ENCODE results near the gene ASCC1.
"Not testable (repeated sequence)": the region's sequence is repeated elsewhere in the genome, so short reads cannot be mapped to it uniquely, and the experiment has no call there.

The ASCC1 gene

DNA sequence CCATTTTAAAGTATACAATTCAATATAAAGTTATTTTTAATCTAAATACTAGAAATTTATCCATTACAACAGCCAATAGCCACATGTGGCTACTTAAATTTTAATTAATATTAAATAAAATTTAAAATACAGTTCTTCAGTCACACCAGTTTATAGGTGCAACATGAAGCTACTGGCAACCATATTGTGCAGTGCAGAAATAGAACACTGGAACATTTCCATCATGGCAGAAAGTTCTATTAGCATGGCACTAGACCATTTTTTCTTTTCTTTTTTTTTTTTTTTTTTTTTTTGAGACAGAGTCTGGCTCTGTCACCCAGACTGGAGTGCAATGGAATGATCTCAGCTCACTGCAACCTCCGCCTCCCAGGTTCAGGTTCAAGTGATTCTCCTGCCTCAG is 5.2 kb upstream of the ASCC1 start:
- DNase-seq (ENCODE audit: low read depth in 2 of 2): no peak

DNA sequence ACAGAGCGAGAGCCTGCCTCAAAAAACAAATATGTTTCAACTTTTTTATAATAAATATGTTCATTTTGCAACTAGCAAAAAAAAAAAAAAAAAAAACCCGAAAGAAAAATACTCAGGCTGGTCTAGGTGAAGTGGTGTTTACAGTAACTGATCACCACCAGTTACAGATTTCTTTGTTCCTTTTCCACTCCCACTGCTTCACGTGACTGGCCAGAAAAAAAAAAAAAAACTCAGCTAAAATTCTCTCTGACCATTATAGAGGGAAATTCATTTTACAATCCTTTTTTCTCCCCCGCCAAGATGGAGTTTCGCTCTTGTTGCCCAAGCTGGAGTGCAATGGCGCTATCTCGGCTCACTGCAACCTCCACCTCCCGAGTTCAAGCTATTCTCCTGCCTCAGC is 4.6 kb upstream of the ASCC1 start:
- DNase-seq (ENCODE audit: low read depth in 2 of 2): no peak

DNA sequence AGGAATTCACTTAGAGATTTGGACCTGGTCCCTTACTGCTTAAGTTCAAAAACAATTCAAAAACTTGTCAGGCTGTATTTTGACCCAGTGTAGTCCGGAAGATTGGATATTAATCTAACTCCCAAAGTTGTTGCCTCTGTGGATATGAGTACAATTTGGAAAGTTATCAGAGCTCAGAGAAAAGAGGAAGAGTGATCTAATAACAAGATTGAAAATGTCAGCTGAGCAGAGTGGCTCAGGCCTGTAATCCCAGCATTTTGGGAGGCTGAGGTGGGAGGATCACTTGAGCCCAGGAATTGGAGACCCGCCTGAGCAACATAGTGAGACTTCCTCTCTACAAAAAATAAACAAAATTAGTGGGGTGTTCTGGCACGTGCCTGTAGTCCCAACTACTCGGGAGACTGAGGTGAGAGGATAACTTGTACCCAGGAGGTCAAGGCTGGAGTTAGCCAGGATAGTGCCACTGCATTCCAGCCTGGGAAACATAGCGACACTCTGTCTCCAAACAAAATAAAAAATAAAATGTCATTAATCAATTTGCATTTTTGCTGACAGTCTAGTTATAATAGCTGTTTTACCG is 3.2 kb upstream of the ASCC1 start:
- no peak for DNase-seq (ENCODE audit: low read depth in 2 of 2)

DNA sequence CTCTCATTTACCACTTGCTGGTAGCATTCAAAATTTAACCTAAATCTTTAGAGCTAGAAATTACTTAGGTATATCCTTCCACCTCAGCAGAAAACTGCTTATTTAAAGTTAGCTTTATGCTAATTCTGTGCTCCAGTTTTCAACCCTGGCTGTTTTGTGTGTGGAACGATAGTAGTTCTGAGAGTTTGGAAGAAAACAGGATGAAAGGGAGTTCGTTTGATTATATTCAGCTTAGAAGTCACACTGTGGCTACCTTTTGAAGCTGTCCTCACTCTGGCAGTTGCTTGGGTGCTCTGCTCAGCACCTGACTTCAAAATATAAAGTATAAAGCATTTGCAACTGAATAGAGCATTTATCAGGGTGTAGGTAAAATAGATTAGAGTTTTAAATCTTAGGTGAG is 2.6 kb upstream of the ASCC1 start:
- DNase-seq (ENCODE audit: low read depth in 2 of 2): no peak

DNA sequence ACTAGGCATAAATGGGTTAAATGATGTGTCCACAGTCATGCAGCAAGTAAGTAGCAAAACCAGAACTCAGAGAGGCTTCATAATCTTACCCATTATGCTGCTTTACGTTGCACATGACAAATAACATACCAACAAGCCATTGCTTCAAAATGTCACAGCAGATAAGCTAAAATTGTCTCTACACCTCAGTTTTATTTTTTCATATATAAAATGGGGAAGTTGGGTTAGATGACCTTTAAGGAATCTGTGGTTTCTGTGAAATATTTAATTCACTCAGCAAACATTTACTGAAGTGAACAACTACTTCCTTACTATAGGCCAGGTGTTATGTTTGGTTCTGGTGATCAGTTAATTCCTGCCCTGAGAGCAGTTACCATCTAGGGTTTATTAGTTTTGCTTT is 2.2 kb upstream of the ASCC1 start:
- no peak for DNase-seq (ENCODE audit: low read depth in 2 of 2)

DNA sequence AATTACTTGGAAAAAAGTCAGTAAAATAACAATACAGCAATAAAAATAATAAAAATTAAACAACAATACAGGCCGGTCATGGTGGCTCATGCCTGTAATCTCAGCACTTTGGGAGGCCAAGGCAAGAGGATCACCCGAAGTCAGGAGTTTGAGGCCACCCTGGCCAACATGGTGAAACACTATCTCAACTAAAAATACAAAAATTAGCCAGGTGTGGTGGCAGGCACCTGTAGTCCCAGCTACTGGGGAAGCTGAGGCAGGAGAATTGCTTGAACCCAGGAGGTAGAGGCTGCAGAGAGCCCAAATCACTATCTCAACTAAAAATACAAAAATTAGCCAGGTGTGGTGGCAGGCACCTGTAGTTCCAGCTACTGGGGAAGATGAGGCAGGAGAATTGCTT is 4.2 kb downstream of the ASCC1 start:
- not testable (repeated sequence) for DNase-seq (ENCODE audit: low read depth in 2 of 2)

DNA sequence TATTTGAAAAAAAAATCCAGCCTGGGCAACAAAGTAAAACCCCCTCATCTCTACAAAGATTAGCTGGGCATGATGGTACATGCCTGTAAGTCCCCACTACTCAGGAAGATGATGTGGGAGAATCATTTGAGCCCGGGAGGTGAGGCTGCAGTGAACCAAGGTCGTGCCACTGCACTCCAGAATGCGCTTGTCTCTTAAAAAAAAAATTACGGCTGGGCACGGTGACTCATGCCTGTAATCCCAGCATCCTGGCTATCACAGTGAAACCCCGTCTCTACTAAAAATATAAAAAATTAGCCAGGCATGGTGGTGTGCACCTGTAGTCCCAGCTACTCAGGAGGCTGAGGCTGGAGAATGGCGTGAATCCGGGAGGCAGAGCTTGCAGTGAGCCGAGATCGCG is 4.7 kb downstream of the ASCC1 start:
- DNase-seq (ENCODE audit: low read depth in 2 of 2): not testable (repeated sequence)

DNA sequence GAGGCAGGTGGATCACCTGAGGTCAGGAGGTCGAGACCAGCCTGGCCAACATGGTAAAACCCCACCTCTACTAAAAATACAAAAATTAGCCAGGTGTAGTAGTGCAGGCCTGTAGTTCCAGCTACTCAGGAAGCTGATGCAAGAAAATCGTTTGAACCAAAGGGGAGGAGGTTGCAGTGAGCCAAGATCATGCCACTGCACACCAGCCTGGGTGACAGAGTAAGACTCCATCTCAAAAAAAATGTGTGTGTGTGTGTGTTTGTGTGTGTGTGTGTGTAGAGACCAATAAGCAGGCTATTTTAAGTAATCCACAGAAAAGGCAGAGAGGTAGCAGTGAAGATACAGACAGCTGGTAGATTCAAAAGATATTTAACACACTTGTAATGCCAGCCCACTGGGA is 7.5 kb downstream of the ASCC1 start:
- DNase-seq (ENCODE audit: low read depth in 2 of 2): not testable (repeated sequence)

DNA sequence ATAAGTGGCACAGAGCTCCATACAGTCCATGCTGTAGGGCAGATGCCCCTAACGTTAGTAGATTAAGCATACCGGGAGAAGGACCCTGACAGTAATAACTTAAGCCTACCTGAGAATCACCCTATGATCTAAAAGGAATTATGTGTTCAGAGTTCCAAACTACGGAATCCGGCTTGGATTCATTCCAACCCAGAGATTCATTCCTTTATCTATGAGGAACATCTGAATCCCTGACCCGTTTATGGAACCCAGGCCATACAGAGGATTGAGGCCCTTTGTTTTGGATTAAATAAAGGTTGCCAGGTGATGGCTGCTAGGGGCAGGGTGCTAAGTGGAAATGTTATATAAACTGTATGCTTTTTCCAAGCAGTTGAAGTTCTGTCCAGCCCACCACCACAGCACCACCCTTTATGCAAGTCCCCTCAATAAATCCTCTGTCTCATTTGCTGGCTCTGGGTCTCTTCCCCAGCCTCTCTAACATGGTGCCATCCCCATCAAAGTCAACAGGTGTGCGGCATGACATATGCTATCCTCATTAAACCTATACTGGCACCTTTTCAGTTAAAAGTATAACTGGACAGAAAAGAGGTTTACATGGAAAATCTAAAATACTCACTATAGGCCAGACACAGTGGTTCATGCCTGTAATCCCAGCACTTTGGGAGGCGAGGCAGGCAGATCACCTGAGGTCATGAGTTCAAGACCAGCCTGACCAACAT is 9.4 kb downstream of the ASCC1 start:
- DNase-seq (ENCODE audit: low read depth in 2 of 2): no peak

DNA sequence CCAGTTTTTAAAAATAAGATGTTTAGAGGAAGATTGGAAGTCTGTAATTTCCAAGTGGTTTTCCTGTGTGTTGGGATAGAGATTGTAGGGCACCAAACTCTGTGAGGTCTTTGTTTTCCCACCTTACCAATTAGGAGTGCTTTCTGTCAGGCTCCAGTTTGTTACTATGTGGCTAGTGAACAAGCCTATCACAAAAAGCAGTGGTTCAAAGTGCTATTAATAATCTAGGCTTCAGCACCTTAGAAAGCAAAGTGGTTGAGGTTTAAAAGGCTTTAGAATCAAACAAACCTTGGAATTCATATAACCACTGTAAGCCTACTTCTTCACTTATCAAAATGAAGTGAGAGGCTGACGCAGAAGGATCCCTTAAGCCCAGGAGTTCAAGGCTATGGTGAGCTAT is 11.4 kb downstream of the ASCC1 start:
- no peak for DNase-seq (ENCODE audit: low read depth in 2 of 2)

DNA sequence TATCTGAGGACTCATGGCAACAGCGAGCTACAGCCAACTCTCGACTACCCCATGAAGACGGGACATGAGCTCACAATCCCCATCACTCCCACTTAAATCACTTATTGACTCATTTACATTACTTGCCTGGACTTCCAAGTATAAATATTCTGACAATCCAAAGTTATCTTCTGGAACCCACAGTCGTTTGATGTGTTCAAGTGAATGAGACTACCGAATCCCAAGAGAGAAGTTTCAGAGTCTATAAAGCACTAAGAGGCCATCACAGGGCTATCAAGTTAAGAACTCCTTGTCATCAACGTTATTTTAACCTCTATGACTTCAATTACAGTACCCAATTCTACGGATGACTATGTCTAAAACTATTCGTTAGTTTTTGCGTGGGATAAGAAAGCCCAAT is 11.8 kb downstream of the ASCC1 start:
- DNase-seq (ENCODE audit: low read depth in 2 of 2): no peak

DNA sequence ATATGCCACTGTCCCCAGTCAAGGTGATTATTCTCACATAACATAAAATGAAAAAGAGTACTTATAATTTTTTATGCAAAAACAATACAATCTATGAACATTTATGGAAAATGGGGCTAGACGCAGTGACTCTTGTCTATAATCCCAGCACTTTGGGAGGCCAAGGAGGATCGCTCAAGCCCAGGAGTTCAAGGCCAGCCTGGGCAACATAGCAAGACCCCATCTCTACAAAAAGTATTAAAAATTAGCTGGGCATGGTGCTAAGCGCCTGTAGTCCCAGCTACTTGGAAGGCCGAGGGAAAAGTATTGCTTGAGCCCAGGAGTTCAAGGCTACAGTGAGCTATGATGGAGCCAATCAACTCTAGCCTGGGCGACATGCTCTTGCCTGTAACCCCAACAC is 14.8 kb downstream of the ASCC1 start:
- DNase-seq (ENCODE audit: low read depth in 2 of 2): no peak

DNA sequence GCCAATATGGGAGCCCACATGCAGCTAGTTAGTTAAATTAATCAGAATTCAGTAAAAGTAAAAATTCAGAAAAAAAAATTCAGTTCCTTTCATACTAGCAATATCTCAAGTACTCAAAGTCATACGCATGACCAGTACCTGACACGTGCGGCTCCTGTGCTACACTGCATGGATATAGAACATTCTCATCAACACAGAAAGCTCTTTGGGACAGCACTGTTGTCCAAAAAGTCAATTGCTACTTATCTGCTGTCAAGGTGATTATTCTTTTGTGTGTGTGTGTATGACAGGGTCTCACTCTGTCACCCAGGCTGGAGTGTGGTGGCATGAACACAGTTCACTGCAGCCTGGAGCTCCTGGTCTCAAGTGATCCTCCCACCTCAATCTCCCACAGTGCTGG is 15.2 kb downstream of the ASCC1 start:
- no peak for DNase-seq (ENCODE audit: low read depth in 2 of 2)

DNA sequence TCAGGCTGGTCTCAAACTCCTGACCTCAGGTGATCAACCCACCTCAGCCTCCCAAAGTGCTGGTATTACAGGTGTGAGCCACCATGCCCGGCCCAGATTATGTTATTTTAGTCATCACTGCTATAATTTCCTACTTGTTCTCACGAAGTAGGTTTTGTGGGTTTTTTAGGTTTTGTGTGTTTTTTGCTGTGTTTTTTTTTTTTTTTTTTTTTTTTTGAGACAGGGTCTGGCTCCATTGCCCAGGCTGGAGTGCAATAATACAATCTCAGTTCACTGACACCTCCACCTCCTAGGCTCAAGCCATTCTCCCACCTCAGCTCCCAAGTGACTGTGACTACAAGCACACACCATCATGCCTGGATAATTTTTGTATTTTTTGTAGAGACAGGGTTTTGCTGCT is 21.1 kb downstream of the ASCC1 start:
- DNase-seq (ENCODE audit: low read depth in 2 of 2): no peak

DNA sequence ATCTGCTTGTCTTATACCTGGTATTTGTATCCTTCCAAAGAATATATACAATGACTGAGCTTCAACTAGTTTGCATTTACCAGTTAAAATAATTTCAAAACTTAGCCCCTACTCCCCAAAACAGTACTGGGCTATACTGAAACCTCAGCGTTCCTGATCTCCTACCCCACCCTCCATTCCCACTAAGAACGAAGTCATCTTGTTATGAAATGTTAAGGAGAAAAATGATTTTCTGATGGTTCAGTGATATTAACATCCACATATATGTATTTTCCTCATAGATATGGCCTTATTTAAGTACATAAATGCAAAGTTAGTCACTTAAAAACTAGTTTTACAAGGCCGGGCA is 29.1 kb downstream of the ASCC1 start:
- DNase-seq (ENCODE audit: low read depth in 2 of 2): no peak

DNA sequence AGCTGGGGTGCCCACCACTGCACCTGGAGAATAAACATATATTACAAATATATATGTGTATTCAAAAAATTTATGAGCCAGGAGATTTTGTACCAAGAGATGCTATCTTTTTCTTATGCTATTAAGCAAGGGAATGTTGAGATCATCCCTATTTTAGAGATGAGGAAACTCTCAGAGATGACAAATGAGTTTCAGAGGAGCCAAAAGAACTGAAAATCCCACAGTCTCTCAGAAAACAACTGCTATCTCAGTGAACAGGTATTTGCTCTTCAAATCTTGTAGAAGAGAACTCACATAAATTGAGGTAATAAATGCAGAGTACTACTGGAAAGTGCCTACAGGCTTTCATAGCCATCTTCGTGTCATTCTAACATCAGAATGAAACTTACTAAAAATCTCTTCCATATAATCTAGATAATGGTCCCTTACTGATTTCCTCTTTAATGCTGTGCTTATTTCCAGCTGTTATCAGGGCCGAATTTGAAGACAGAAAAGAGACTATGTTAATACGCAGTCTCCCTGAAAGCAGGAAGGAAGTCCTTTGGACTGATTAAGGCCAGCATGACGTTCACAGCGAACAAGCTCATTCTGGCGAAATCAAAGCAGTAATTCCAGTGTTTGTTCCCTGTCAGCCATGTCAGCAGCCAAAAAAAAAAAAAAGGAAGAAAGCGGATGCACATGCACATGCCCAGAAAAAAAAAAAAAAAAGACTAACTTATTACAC is 29.7 kb downstream of the ASCC1 start:
- no peak for DNase-seq (ENCODE audit: low read depth in 2 of 2)

DNA sequence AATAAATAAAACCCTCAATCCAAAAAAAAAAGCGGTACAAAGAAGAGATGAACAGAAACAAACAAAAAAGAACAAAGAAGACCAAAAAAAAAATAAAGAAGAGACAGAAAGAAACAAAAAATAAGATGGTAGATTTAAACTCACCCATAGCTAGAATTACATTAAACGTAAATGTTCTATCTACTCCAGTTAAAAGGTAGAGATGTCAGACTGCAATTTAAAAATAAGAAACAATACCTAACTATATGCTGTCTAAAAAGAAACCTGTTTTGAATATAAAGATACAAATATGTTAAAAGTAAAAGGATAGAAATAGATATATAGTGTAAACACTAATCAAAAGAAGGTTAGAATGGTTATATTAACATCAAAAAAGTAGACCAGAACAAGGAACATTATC is 31.9 kb downstream of the ASCC1 start:
- DNase-seq (ENCODE audit: low read depth in 2 of 2): no peak

DNA sequence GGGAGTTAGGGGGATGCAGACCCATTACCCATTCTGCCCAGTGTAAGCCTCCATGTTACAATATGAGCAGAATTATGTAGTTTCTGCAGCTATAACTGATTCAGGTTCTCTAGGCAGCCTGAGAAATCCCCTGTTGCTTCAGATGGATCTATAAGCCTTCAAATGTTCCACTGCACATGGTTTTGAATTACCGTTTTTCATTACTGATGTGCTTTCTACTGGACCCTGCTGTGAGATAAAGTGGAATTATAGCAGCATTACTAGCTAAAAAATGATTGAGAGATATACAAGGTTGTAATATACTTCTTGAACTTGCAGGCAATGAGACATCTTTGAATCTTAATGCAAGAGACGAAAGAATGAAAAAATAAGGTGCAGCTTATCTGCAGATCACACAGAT is 38.6 kb downstream of the ASCC1 start:
- no peak for DNase-seq (ENCODE audit: low read depth in 2 of 2)

DNA sequence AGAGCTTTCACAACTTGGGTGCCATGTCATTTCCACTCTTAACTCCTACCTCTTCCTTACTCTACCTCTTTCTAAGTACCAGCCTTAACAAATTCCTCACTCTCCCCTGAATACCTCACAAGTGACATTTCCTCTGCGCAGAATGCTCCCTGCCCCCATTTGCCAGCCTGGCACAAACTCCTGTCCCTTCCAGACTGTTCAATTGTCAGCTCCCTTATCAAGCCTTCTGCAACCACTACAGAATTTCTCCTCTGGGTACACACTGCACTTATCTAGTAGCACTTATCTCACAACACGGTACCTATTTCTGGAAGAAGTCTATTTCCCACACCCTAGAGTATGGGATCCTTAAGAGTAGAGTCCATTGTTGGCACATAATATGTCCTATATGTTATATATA is 39.4 kb downstream of the ASCC1 start:
- DNase-seq (ENCODE audit: low read depth in 2 of 2): no peak

DNA sequence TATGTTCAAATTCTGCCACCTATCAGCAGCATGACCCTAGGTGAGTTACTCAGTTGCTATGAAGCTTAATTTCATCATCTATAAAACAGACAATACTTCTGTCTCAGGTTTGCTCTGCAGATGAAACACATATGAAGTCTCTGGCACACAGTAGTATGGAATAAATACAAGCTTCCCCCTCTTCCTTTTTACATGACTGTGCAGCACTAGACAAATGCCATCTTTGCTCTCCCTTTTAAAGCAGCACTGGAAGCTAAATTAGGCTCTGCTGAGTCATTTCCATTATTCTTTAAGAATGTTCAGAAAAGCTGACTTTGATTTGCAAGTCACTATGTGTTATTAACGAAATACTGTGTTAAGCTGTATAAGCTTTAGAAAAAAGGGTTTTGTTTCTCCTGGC is 40.9 kb downstream of the ASCC1 start:
- no peak for DNase-seq (ENCODE audit: low read depth in 2 of 2)

DNA sequence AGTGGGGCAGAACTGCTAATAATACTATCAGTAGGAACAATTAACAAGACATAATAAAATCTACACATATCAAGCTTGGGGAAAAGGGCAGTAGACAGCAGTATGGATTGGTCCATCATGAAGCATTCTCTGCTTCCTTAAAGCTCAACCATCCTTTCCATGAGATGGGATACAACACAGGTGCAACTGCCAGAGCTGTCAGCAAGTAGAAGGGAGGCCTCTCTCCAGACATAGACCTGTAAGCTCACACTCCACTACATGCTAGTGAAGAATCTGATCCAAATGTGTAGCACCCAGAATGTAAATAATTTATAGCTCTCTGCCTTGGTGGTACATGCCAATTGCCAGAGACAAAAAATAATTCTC is 41.8 kb downstream of the ASCC1 start:
- DNase-seq (ENCODE audit: low read depth in 2 of 2): no peak

DNA sequence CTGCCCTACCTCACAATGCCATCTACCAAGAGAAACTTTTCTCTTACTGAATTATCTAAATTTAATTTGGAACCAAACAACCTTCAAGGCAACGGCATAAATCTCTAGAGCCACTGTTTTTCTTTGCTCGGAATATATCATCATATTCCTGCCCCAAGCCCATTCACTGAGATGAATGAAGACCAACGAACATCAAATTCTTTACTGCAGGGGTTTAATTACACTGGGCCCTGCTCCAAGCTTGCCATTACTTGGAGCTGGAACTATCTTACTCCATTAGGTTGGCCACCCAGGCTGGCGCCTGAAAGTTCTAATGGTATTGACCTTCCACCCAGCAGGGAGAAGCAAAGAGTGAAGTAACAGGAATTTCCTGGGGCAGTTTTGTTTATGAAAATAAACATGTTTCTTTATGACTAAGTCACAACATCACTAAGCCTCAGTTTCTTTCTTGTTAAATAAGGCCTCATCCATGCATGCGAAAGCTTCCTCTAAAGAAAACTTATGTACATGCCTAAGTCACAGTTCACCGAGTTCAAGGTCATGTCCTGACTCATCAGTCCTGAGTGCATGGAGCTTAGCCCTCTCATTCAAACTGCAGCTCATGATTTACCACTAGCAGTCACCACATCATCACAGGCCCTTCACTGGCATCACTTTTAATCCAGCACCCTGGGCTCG is 42.3 kb downstream of the ASCC1 start:
- no peak for DNase-seq (ENCODE audit: low read depth in 2 of 2)

DNA sequence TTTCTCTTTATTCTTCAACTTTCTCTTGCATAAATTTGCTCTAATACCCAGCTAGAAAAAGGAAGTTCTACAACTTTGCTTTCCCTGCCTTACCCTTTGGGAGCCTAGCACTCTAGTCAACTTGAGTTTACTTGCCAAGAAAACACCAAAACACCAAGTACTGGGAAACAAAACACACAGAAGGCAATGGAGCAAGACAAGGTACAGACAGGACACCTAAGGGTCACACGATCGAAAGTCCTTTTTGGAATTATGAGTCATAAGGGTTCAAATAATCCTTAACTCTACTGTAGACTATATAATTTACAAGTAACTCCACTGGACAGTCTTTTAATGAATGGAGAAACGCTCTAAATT is 42.8 kb downstream of the ASCC1 start:
- DNase-seq (ENCODE audit: low read depth in 2 of 2): no peak
